Ascending aorta (tissue), 2 donors: ENCODE results near the gene SMU1. TPM values are rescaled to one million over a fixed set of nuclear protein-coding genes. Genes with fewer than 3 reads are reported as not detected.

Experiments
- DNase-seq, 2 donors: peaks; one replicate each; pipeline ENCODE4 v3.0.0-alpha.2; 2019; ENCODE audit warnings: low spot score in 2 of 2
- H3K27ac ChIP-seq, 2 donors: fragments of 200-600 bp; sonication (generic); one replicate each; pipeline ENCODE4 v1.5.1; 2016 to 2017; ENCODE audit warnings: mild to moderate bottlenecking in 1 of 2
- H3K27me3 ChIP-seq: fragments of 200-600 bp; sonication (generic); one replicate; pipeline ENCODE4 v1.5.1; 2017
- H3K36me3 ChIP-seq, 2 donors: fragments of 200-600 bp; sonication (generic); one replicate each; pipeline ENCODE4 v1.5.1; 2016
- H3K4me1 ChIP-seq, 2 donors: fragments of 200-600 bp; sonication (generic); one replicate each; pipeline ENCODE4 v1.5.1; 2016 to 2017; ENCODE audit warnings: mild to moderate bottlenecking in 1 of 2
- H3K4me3 ChIP-seq, 2 donors: fragments of 200-600 bp; sonication (generic); one replicate each; pipeline ENCODE4 v1.5.1; 2016 to 2017; ENCODE audit warnings: mild to moderate bottlenecking in 1 of 2
- H3K9me3 ChIP-seq, 2 donors: fragments of 200-600 bp; sonication (generic); one replicate each; pipeline ENCODE4 v1.5.1; 2016
- CTCF ChIP-seq, 3 experiments: fragments of 200-600 bp in 2 of 3; fragments of 450-650 bp in 1 of 3; sonication (generic) in 2 of 3; IDR thresholded peaks; one replicate each; pipeline ENCODE4 v1.5.1; 2016 to 2019; ENCODE audit warnings: antibody characterized with exemption in 3 of 3, mild to moderate bottlenecking in 1 of 3, moderate library complexity in 1 of 3
- intact Hi-C: fragments of 100-400 bp; cut with DNase I; formaldehyde crosslinking; loops from one replicate; pipeline ENCODE4 v1.15.1; 2023
- total RNA-seq: library from RNA; depleted of rRNA; stranded (reverse); fragments of >200 nt; gene quantifications from one replicate; pipeline ENCODE4 v1.1.0, GENCODE V29; 2016

SMU1 gene
- total RNA-seq, result 7.2 TPM

GRCh38 chr9:33076046-33077004, at the start of gene SMU1:
SMU1 (minus strand) TSS chr9:33076674; CDS start chr9:33076608, 66 bp downstream.
- DNase-seq, result peak; percentile 94 to 99

GRCh38 chr9:33125461-33125860, 49.0 kb upstream of the SMU1 start:
- Histone ChIP-seq H3K9me3 (no peaks in the 10 kb centered on the region), H3K4me3 (no peak overlapping the region), H3K27me3 (no peaks in the 10 kb centered on the region), H3K4me1 (peaks cover 4 to 30% of the 10 kb centered on the region in 2 donors), H3K27ac (peak overlapping the region in 1 of 2 donors; percentile 5), H3K36me3 (peaks cover 20 to 48% of the 10 kb centered on the region in 2 donors)
- no peak for TF ChIP-seq CTCF (IDR thresholded peaks at IDR 0.05)
- intact Hi-C loops, result no loop called here
- DNase-seq, result no peak

More at GRCh38 chr9:33076046-33077004, at the start of gene SMU1:
- peaks cover 0 to 10% of the 10 kb centered on the region in 2 donors for H3K4me1 ChIP-seq
- H3K4me3 ChIP-seq, result peak within 1 kb of the TSS; percentile 83 to 94
- no peaks in the 10 kb centered on the region for H3K9me3 ChIP-seq
- peaks cover 13 to 27% of the 10 kb centered on the region in 2 donors for H3K36me3 ChIP-seq
- H3K27me3 ChIP-seq, result no peaks in the 10 kb centered on the region
- no peak for TF ChIP-seq CTCF (IDR thresholded peaks at IDR 0.05)
- peak within 1 kb of the TSS; percentile 94 to 97 for H3K27ac ChIP-seq
- intact Hi-C loops, result loop anchor here (1.0 to 5.0 kb wide), 3 partner anchors 32 to 188 kb away; partner anchors contain the start of genes BAG1 and DNAJA1

GRCh38 chr9:33124751-33125381, 48.4 kb upstream of the SMU1 start:
- peak overlapping the region in 1 of 2 donors; percentile 5 for H3K27ac ChIP-seq
- H3K27me3 ChIP-seq, result no peaks in the 10 kb centered on the region
- peaks cover 20 to 48% of the 10 kb centered on the region in 2 donors for H3K36me3 ChIP-seq
- intact Hi-C loops, result no loop called here
- no peak overlapping the region for H3K4me3 ChIP-seq
- no peak for DNase-seq
- H3K9me3 ChIP-seq, result no peaks in the 10 kb centered on the region
- TF ChIP-seq CTCF (IDR thresholded peaks at IDR 0.05), result no peak
- peaks cover 4 to 26% of the 10 kb centered on the region in 2 donors for H3K4me1 ChIP-seq

GRCh38 chr9:33124046-33124445, 47.6 kb upstream of the SMU1 start:
- Histone ChIP-seq H3K27me3 (no peaks in the 10 kb centered on the region), H3K36me3 (peaks cover 18 to 43% of the 10 kb centered on the region in 2 donors), H3K4me3 (no peak overlapping the region), H3K4me1 (peaks cover 4 to 18% of the 10 kb centered on the region in 2 donors), H3K27ac (no peak overlapping the region), H3K9me3 (no peaks in the 10 kb centered on the region)
- no peak for TF ChIP-seq CTCF (IDR thresholded peaks at IDR 0.05)
- intact Hi-C loops, result no loop called here
- DNase-seq, result no peak

- Histone ChIP-seq H3K9me3 (no peaks in the 10 kb centered on the region), H3K27ac (no peak overlapping the region), H3K4me1 (peaks cover 4 to 16% of the 10 kb centered on the region in 2 donors), H3K27me3 (no peaks in the 10 kb centered on the region), H3K4me3 (no peak overlapping the region), H3K36me3 (peaks cover 15 to 39% of the 10 kb centered on the region in 2 donors)
- intact Hi-C loops, result no loop called here
- TF ChIP-seq CTCF (IDR thresholded peaks at IDR 0.05), result no peak
- no peak for DNase-seq
Observed at GRCh38 chr9:33123407-33124031, 47.0 kb upstream of the SMU1 start.
